ENCODE results near the gene ZNF785. TPM values are rescaled to one million over a fixed set of nuclear protein-coding genes. Genes with fewer than 3 reads are reported as not detected.

Gene ZNF785
- total and polyA plus RNA-seq, 2 of the 13 experiments (the other 11 are each of a cell fraction or from before 2014, with no cell fraction given), result 0.01 TPM; not detected in 1

GRCh38 chr16:30571445-30572322 lies 13.8 kb downstream of the ZNF785 start, which contains the start of gene ZNF688 (continued):
- TF ChIP-seq ZNF142 (CRISPR knock-in tag; IDR thresholded peaks at IDR 0.05) (no peak), ESRRA (CRISPR knock-in tag; IDR thresholded peaks at IDR 0.05; ENCODE audit: low read depth) (peak; percentile 40; the same call in 1 of the 2 replicates), ZNF780A (CRISPR knock-in tag; IDR thresholded peaks at IDR 0.05) (no peak), CCAR2 (optimal IDR thresholded peaks at IDR 0.05; ENCODE audit: low read depth, low read length) (no peak), SYNCRIP (IDR thresholded peaks at IDR 0.05; ENCODE audit: insufficient read depth, low read depth, low read length) (no peak), ZNF569 (CRISPR knock-in tag; IDR thresholded peaks at IDR 0.05; ENCODE audit: borderline replicate concordance) (no peak), ZNF382 (CRISPR knock-in tag; IDR thresholded peaks at IDR 0.05; ENCODE audit: borderline replicate concordance) (no peak), LBX2 (CRISPR knock-in tag; IDR thresholded peaks at IDR 0.05; ENCODE audit: borderline replicate concordance) (0 out of 2 replicates have a peak, but pooled peaks have one; percentile 54), ZNF776 (CRISPR knock-in tag; IDR thresholded peaks at IDR 0.05) (no peak), ELF3 (CRISPR knock-in tag; IDR thresholded peaks at IDR 0.05) (peak; percentile 82), ELF1 (CRISPR knock-in tag; IDR thresholded peaks at IDR 0.05) (peak; percentile 86), ZSCAN5A (CRISPR knock-in tag; IDR thresholded peaks at IDR 0.05; ENCODE audit: borderline replicate concordance) (no peak), ATF6 (CRISPR knock-in tag; conservative IDR thresholded peaks at IDR 0.05) (no peak), SMARCC2 (IDR thresholded peaks at IDR 0.05) (no peak), SNAPC2 (CRISPR knock-in tag; IDR thresholded peaks at IDR 0.05) (0 out of 2 replicates have a peak, but pooled peaks have one; percentile 37), DNMT3B (CRISPR knock-in tag; conservative IDR thresholded peaks at IDR 0.05) (peak; percentile 71; the same call in 1 of the 2 replicates), ZIK1 (CRISPR knock-in tag; IDR thresholded peaks at IDR 0.05; ENCODE audit: borderline replicate concordance, low read depth) (peak; percentile 31; the same call in 1 of the 2 replicates), REL (CRISPR knock-in tag; conservative IDR thresholded peaks at IDR 0.05) (no peak; the same call in 1 of the 2 replicates)
